Endothelial cell of umbilical vein (primary cell): Measurements from ENCODE around the gene L3MBTL2. TPM values are rescaled to one million over a fixed set of nuclear protein-coding genes. Genes with fewer than 3 reads are reported as not detected.

Source experiments
- BruUV-seq: library from RNA; stranded (reverse); fragments of 400-500 nt; replicated peaks from 2 replicates; lab custom pipeline; 2021; lab: Mats Ljungman, UMichigan
- CTCF ChIA-PET: fragments of 300-600, 350-600 bp; sonication (Branson Sonifier 250); formaldehyde crosslinking; loops from one replicate; lab custom pipeline; 2021; ENCODE audit warnings: antibody characterized with exemption, inconsistent platforms; lab: Charles Lee
- POLR2A ChIA-PET: fragments of 300-600, 350-600 bp; sonication (Branson Sonifier 250); formaldehyde crosslinking; loops from one replicate; lab custom pipeline; 2021; ENCODE audit warnings: antibody characterized with exemption, inconsistent platforms; lab: Charles Lee
- DNase-seq: peaks from one replicate; pipeline ENCODE4 v3.0.0-alpha.2; 2011; ENCODE audit warnings: low read depth, low spot score
- FAIRE-seq: peaks from 2 replicates; lab custom pipeline; 2011; peaks lifted over from hg19 to GRCh38; lab: Jason Lieb, UNC
- H2AFZ ChIP-seq: 2 replicates; pipeline ENCODE4 v1.6.0; 2012; ENCODE audit warnings: low read depth, low read length, control low read depth, inconsistent platforms
- H3K27ac ChIP-seq: 2 replicates; pipeline ENCODE4 v1.5.1; 2011; ENCODE audit warnings: low read depth, mild to moderate bottlenecking, control low read depth, low read length, moderate library complexity; ENCODE audit not compliant: insufficient read depth
- H3K27me3 ChIP-seq, 2 experiments: 2 replicates each; pipeline versions ENCODE4 v1.6.0 to v1.6.1; 2011; ENCODE audit warnings: low read length in 2 of 2, mixed read lengths in 1 of 2; ENCODE audit not compliant: control insufficient read depth in 2 of 2, insufficient read depth in 2 of 2
- H3K36me3 ChIP-seq, 2 experiments: 2 replicates in 1 of 2; 3 replicates in 1 of 2; pipeline ENCODE4 v1.5.1; 2011; ENCODE audit warnings: low read length in 2 of 2, mild to moderate bottlenecking in 1 of 2, moderate library complexity in 1 of 2; ENCODE audit not compliant: control insufficient read depth in 2 of 2, insufficient read depth in 2 of 2; ENCODE audit errors: extremely low read depth in 1 of 2
- H3K4me1 ChIP-seq: 3 replicates; pipeline ENCODE4 v1.5.1; 2011; ENCODE audit warnings: mild to moderate bottlenecking, low read length; ENCODE audit not compliant: control insufficient read depth, insufficient read depth; ENCODE audit errors: extremely low read depth
- H3K4me2 ChIP-seq: 2 replicates; pipeline ENCODE4 v1.6.1; 2011; ENCODE audit warnings: low read length, control low read depth, mixed read lengths; ENCODE audit not compliant: insufficient read depth
- H3K4me3 ChIP-seq, 3 experiments: fragments of 200-600 bp in 1 of 3; sonication (generic), shearing (Covaris generic) in 1 of 3; replicated peaks in 1 of 3; 2 replicates each; pipeline ENCODE4 v1.5.1; 2011 to 2016; ENCODE audit warnings: control low read depth in 3 of 3, low read length in 3 of 3, mild to moderate bottlenecking in 2 of 3, inconsistent platforms in 1 of 3, low read depth in 1 of 3, moderate library complexity in 1 of 3; ENCODE audit not compliant: insufficient read depth in 1 of 3
- H3K79me2 ChIP-seq: 2 replicates; pipeline ENCODE4 v1.6.0; 2012; ENCODE audit warnings: low read length, inconsistent platforms; ENCODE audit not compliant: control insufficient read depth, insufficient read depth
- H3K9ac ChIP-seq: replicated peaks from 2 replicates; pipeline ENCODE3; 2011; ENCODE audit warnings: low read length, control low read depth; ENCODE audit not compliant: insufficient read depth; ENCODE audit errors: extremely low read depth
- H3K9me1 ChIP-seq: replicated peaks from 3 replicates; pipeline ENCODE4 v1.6.0; 2011; ENCODE audit warnings: mild to moderate bottlenecking, low read length; ENCODE audit not compliant: control insufficient read depth, insufficient read depth; ENCODE audit errors: extremely low read depth
- H3K9me3 ChIP-seq: replicated peaks from 2 replicates; pipeline ENCODE4 v1.5.1; 2012; ENCODE audit warnings: low read length, inconsistent platforms; ENCODE audit not compliant: control insufficient read depth, insufficient read depth
- H4K20me1 ChIP-seq: replicated peaks from 2 replicates; pipeline ENCODE3; 2011; ENCODE audit warnings: mild to moderate bottlenecking, low read length; ENCODE audit not compliant: control insufficient read depth, insufficient read depth; ENCODE audit errors: extremely low read depth
- CTCF ChIP-seq, 2 donors: IDR thresholded peaks; 1 replicate in 1 of 2; 2 replicates in 1 of 2; pipeline ENCODE4 v1.5.1; 2011; ENCODE audit warnings: low read length in 2 of 2, mild to moderate bottlenecking in 2 of 2, moderate library complexity in 2 of 2, control low read depth in 1 of 2, inconsistent platforms in 1 of 2, low read depth in 1 of 2; ENCODE audit not compliant: insufficient read depth in 1 of 2; ENCODE audit errors: extremely low read depth in 1 of 2
- EZH2 ChIP-seq: IDR thresholded peaks from 2 replicates; pipeline ENCODE4 v1.6.1; 2012; ENCODE audit warnings: borderline replicate concordance, low read depth, mild to moderate bottlenecking, moderate library complexity, low read length, inconsistent platforms; ENCODE audit not compliant: severe bottlenecking
- FOS ChIP-seq: IDR thresholded peaks from 2 replicates; pipeline ENCODE4 v1.6.1; 2011; ENCODE audit warnings: mild to moderate bottlenecking, low read length, moderate library complexity, borderline replicate concordance; ENCODE audit not compliant: insufficient read depth
- GATA2 ChIP-seq: IDR thresholded peaks from 2 replicates; pipeline ENCODE4 v1.7.0; 2011; ENCODE audit warnings: low read depth, mild to moderate bottlenecking, moderate library complexity, mixed read lengths, low read length; ENCODE audit not compliant: insufficient read length, insufficient read depth
- JUN ChIP-seq: IDR thresholded peaks from 2 replicates; pipeline ENCODE4 v1.6.1; 2011; ENCODE audit warnings: borderline replicate concordance, low read depth; ENCODE audit not compliant: insufficient read length, insufficient read depth
- MAX ChIP-seq: IDR thresholded peaks from 2 replicates; pipeline ENCODE4 v1.6.1; 2011; ENCODE audit not compliant: insufficient read depth, insufficient read length
- MYC ChIP-seq: IDR thresholded peaks from one replicate; pipeline ENCODE4 v1.6.1; 2011; ENCODE audit warnings: mild to moderate bottlenecking, low read depth, low read length
- POLR2A ChIP-seq: IDR thresholded peaks from 2 replicates; pipeline ENCODE4 v1.6.1; 2012; ENCODE audit warnings: low read depth, mild to moderate bottlenecking, control low read depth, low read length
- POLR2AphosphoS5 ChIP-seq: IDR thresholded peaks from 2 replicates; pipeline ENCODE4 v1.6.1; 2012; ENCODE audit warnings: low read depth, mild to moderate bottlenecking, control low read depth, low read length, moderate library complexity; ENCODE audit not compliant: insufficient read depth
- dilution Hi-C: fragments of 300-500 bp; cut with MboI; formaldehyde crosslinking; loops from one replicate; pipeline ENCODE4 v1.15.0; 2019; ENCODE audit warnings: low sequenced_read_pairs; ENCODE audit not compliant: extremely low pct_ligation_motif_present
- intact Hi-C: fragments of 100-400 bp; cut with micrococcal nuclease; formaldehyde crosslinking; loops from one replicate; pipeline ENCODE4 v1.10.0; 2022
- polyA plus RNA-seq, 4 experiments: library from polyadenylated mRNA; depleted of rRNA in 3 of 4; stranded (reverse) in 3 of 4; unstranded in 1 of 4; fragments of >200 nt; gene quantifications; 2 replicates each; pipeline versions ENCODE4 v1.2.1 to v1.2.3, GENCODE V29; 2011 to 2012; ENCODE audit warnings: missing spikeins in 1 of 4
- total RNA-seq: library from RNA; stranded (reverse); gene quantifications from 2 replicates; pipeline ENCODE4 v1.2.3, GENCODE V29; 2021

Gene L3MBTL2
- total and polyA plus RNA-seq, 2 donors (not counting 3 experiments of a cell fraction or from before 2014, with no cell fraction given) = 28.2 to 34.9 TPM

GRCh38 chr22:41271787-41272186 is 66.7 kb downstream of the L3MBTL2 start:
- Histone ChIP-seq H3K4me1 (no peaks in the 10 kb centered on the region), H3K4me2 (no peak overlapping the region), H3K9me3 (no peaks in the 10 kb centered on the region), H3K9ac (no peak overlapping the region), H3K79me2 (peaks cover 45% of the 10 kb centered on the region), H3K27me3 (no peaks in the 10 kb centered on the region), H3K36me3 (peaks cover 27 to 51% of the 10 kb centered on the region in 2 experiments), H3K4me3 (no peak overlapping the region), H4K20me1 (no peaks in the 10 kb centered on the region), H3K9me1 (no peaks in the 10 kb centered on the region), H2AFZ (no peak overlapping the region), H3K27ac (no peak overlapping the region)
- TF ChIP-seq MYC (no peak), GATA2 (no peak)
- no TSS peak for BruUV-seq
- dilution Hi-C loops = no loop called here
- FAIRE-seq (no peak), DNase-seq (no peak)
- intact Hi-C loops = no loop called here
- ChIA-PET POLR2A (interaction anchor here (0.6 kb wide), 1 partner anchor 395 kb away, joined by 3 read pairs; no protein-coding TSS in a partner anchor), CTCF (interaction anchor here (2.1 kb wide), 1 partner anchor 30 kb away, joined by 10 read pairs; the partner anchor contains the start of gene ZC3H7B)

GRCh38 chr22:41273128-41273527 is 68.0 kb downstream of the L3MBTL2 start:
- H3K79me2 ChIP-seq = peaks cover 49% of the 10 kb centered on the region
- no peaks in the 10 kb centered on the region for H3K27me3 ChIP-seq
- no peaks in the 10 kb centered on the region for H3K9me1 ChIP-seq
- TF ChIP-seq MAX = no peak
- TF ChIP-seq CTCF (IDR thresholded peaks at IDR 0.05; ENCODE audit: extremely low read depth in 1 of 2, insufficient read depth in 1 of 2, low read depth in 1 of 2, low read length in 2 of 2) = no peak
- no peak for TF ChIP-seq MYC
- no peak for TF ChIP-seq JUN
- no peak for TF ChIP-seq EZH2
- no peak for TF ChIP-seq GATA2
- TF ChIP-seq FOS = no peak
- TF ChIP-seq POLR2A = no peak
- no peak for TF ChIP-seq POLR2AphosphoS5
- H3K4me2 ChIP-seq = no peak overlapping the region
- H4K20me1 ChIP-seq = no peaks in the 10 kb centered on the region
- H3K27ac ChIP-seq = no peak overlapping the region
- FAIRE-seq = no peak
- POLR2A ChIA-PET = no interaction called here
- intact Hi-C loops = no loop called here
- H3K9ac ChIP-seq = no peak overlapping the region
- H3K9me3 ChIP-seq = no peaks in the 10 kb centered on the region
- no peak overlapping the region for H2AFZ ChIP-seq
- H3K36me3 ChIP-seq = peaks cover 30 to 42% of the 10 kb centered on the region in 2 experiments
- BruUV-seq = no TSS peak
- CTCF ChIA-PET = interaction anchor here (0.9 to 2.1 kb wide), 3 partner anchors 9 to 28 kb away, joined by 3 to 10 read pairs (median 3); partner anchors contain the start of gene ZC3H7B
- no peak overlapping the region for H3K4me3 ChIP-seq
- dilution Hi-C loops = no loop called here
- no peak for DNase-seq
- no peaks in the 10 kb centered on the region for H3K4me1 ChIP-seq
